Measurements from ENCODE around the gene NEIL1.

- TF ChIP-seq CTCF (IDR thresholded peaks at IDR 0.05) (no peak), EP300 (IDR thresholded peaks at IDR 0.05; ENCODE audit: low read depth) (no peak), POLR2AphosphoS5 (IDR thresholded peaks at IDR 0.05) (no peak), POLR2A (IDR thresholded peaks at IDR 0.05) (no peak)
Measured at GRCh38 chr15:75362642-75363249, 15.9 kb downstream of the NEIL1 start.
